ENCODE measurements around the gene ELF5. TPM values are rescaled to one million over a fixed set of nuclear protein-coding genes. Genes with fewer than 3 reads are reported as not detected.

The ELF5 gene
- polyA plus RNA-seq, result not detected in 2 replicates
- not detected in 2 replicates for polyA minus RNA-seq

DNA sequence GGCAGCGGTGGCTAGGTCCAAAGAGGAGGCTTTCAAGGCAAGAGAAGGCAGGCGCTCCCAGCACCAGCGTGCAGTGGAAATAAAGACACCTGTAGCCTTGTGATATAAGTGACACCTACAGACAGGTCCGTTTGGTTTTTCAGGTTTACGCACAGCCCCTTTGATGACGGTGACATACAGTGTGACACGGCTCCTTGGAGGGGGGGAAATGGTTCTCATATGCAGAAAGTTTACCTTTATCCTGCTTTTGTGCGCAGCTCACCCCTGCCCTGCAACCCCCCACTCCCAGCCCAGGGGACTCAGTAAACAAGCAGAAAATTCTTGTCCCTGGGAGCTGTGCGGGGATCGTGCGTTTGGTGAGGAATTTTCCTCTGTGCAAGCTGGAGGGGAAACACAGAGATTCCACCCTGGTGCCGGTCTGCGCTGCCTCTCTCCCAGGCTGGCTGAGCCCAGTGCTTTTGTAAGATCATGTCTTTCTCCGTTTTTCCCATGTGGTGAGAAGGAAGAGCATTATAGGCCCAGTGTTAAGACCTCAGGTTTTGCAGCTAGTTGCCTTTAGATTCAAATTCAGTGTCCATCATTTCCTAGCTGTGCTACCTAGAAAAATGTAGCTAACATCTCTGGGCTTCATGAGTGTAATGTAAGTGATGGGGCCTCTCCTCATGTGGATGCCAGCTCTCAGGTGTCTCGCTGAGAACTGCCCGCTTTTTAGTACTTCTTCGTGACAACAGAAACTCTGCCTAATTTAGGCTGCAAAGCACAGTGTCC is at the start of gene ELF5:
TSS of gene ELF5 (minus strand) at position 113 of the 768 bp plus-strand sequence. CDS start 8,045 bp downstream, outside the sequence.
- Histone ChIP-seq H3K9me2 (ENCODE audit: insufficient read depth, low read length) (no peaks in the 10 kb centered on the region), H3K9me3 (ENCODE audit: low read length) (no peaks in the 10 kb centered on the region), H2AFZ (ENCODE audit: low read depth, low read length) (no peak within 1 kb of the TSS), H3K36me3 (ENCODE audit: insufficient read depth, low read length) (no peaks in the 10 kb centered on the region), H3K27me3 (ENCODE audit: insufficient read depth, low read depth, low read length) (no peaks in the 10 kb centered on the region), H3K4me2 (ENCODE audit: low read length) (no peak within 1 kb of the TSS), H4K20me1 (ENCODE audit: insufficient read depth) (no peaks in the 10 kb centered on the region), H3K9ac (ENCODE audit: low read length) (no peak within 1 kb of the TSS), H3F3A (ENCODE audit: insufficient read depth, low read length, poor library complexity, severe bottlenecking) (no peaks in the 10 kb centered on the region), H3K27ac (ENCODE audit: low read length) (no peak within 1 kb of the TSS), H3K4me3 (ENCODE audit: low read length) (no peak within 1 kb of the TSS), H3K79me2 (replicated peaks; ENCODE audit: insufficient read depth, low read length) (no peaks in the 10 kb centered on the region)
- no peak for TF ChIP-seq MXI1 (conservative IDR thresholded peaks at IDR 0.05; ENCODE audit: poor library complexity, severe bottlenecking)
- TF ChIP-seq RAD21 (conservative IDR thresholded peaks at IDR 0.05), result no peak
- TF ChIP-seq TAF1 (IDR thresholded peaks at IDR 0.05; ENCODE audit: low read depth), result no peak
- TF ChIP-seq EZH2 (IDR thresholded peaks at IDR 0.05; ENCODE audit: borderline replicate concordance, insufficient read depth, low read length, poor library complexity, severe bottlenecking), result no peak
- TF ChIP-seq, protein P1, sequence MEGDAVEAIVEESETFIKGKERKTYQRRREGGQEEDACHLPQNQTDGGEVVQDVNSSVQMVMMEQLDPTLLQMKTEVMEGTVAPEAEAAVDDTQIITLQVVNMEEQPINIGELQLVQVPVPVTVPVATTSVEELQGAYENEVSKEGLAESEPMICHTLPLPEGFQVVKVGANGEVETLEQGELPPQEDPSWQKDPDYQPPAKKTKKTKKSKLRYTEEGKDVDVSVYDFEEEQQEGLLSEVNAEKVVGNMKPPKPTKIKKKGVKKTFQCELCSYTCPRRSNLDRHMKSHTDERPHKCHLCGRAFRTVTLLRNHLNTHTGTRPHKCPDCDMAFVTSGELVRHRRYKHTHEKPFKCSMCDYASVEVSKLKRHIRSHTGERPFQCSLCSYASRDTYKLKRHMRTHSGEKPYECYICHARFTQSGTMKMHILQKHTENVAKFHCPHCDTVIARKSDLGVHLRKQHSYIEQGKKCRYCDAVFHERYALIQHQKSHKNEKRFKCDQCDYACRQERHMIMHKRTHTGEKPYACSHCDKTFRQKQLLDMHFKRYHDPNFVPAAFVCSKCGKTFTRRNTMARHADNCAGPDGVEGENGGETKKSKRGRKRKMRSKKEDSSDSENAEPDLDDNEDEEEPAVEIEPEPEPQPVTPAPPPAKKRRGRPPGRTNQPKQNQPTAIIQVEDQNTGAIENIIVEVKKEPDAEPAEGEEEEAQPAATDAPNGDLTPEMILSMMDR (IDR thresholded peaks at IDR 0.05; ENCODE audit: poor library complexity, severe bottlenecking), result no peak
- TF ChIP-seq, protein P2, sequence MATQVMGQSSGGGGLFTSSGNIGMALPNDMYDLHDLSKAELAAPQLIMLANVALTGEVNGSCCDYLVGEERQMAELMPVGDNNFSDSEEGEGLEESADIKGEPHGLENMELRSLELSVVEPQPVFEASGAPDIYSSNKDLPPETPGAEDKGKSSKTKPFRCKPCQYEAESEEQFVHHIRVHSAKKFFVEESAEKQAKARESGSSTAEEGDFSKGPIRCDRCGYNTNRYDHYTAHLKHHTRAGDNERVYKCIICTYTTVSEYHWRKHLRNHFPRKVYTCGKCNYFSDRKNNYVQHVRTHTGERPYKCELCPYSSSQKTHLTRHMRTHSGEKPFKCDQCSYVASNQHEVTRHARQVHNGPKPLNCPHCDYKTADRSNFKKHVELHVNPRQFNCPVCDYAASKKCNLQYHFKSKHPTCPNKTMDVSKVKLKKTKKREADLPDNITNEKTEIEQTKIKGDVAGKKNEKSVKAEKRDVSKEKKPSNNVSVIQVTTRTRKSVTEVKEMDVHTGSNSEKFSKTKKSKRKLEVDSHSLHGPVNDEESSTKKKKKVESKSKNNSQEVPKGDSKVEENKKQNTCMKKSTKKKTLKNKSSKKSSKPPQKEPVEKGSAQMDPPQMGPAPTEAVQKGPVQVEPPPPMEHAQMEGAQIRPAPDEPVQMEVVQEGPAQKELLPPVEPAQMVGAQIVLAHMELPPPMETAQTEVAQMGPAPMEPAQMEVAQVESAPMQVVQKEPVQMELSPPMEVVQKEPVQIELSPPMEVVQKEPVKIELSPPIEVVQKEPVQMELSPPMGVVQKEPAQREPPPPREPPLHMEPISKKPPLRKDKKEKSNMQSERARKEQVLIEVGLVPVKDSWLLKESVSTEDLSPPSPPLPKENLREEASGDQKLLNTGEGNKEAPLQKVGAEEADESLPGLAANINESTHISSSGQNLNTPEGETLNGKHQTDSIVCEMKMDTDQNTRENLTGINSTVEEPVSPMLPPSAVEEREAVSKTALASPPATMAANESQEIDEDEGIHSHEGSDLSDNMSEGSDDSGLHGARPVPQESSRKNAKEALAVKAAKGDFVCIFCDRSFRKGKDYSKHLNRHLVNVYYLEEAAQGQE (IDR thresholded peaks at IDR 0.05; ENCODE audit: borderline replicate concordance), result no peak
- TF ChIP-seq SMC3 (conservative IDR thresholded peaks at IDR 0.05; ENCODE audit: poor library complexity), result no peak
- no peak for TF ChIP-seq EP300 (conservative IDR thresholded peaks at IDR 0.05; ENCODE audit: poor library complexity, severe bottlenecking)
- TF ChIP-seq POLR2AphosphoS5 (IDR thresholded peaks at IDR 0.05), result no peak

DNA sequence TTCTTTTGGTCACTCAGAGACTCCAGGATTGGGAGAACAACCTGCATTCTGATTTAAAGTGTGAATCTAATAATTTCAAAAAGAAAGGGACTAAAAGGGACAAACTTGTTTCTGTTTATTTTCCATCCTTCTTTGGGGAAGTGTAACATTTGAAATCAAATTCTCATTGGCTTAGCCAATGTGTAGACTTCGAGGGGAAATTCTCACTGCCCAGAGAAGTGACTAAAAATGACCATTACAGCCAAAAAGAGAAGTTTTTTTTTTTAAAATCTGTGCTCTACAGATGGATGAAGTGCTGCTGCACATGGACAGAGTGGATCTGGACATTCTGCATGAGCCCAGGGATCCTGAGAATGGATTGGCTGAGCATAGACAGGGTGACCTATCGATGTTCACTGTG is 49.4 kb upstream of the ELF5 start:
- no peaks in the 10 kb centered on the region for H3K9me3 ChIP-seq (ENCODE audit: low read length)
- H3K79me2 ChIP-seq (replicated peaks; ENCODE audit: insufficient read depth, low read length), result no peaks in the 10 kb centered on the region
- TF ChIP-seq RAD21 (conservative IDR thresholded peaks at IDR 0.05), result no peak
- no peak for TF ChIP-seq TAF1 (IDR thresholded peaks at IDR 0.05; ENCODE audit: low read depth)
- no peak for TF ChIP-seq EP300 (conservative IDR thresholded peaks at IDR 0.05; ENCODE audit: poor library complexity, severe bottlenecking)
- no peak for TF ChIP-seq POLR2AphosphoS5 (IDR thresholded peaks at IDR 0.05)
- no peak for TF ChIP-seq EZH2 (IDR thresholded peaks at IDR 0.05; ENCODE audit: borderline replicate concordance, insufficient read depth, low read length, poor library complexity, severe bottlenecking)
- TF ChIP-seq SMC3 (conservative IDR thresholded peaks at IDR 0.05; ENCODE audit: poor library complexity), result no peak
- TF ChIP-seq, protein P2 (IDR thresholded peaks at IDR 0.05; ENCODE audit: borderline replicate concordance), result no peak
- no peak for TF ChIP-seq MXI1 (conservative IDR thresholded peaks at IDR 0.05; ENCODE audit: poor library complexity, severe bottlenecking)
- TF ChIP-seq, protein P1 (IDR thresholded peaks at IDR 0.05; ENCODE audit: poor library complexity, severe bottlenecking), result no peak
- H2AFZ ChIP-seq (ENCODE audit: low read depth, low read length), result no peak overlapping the region
- H3K9ac ChIP-seq (ENCODE audit: low read length), result no peak overlapping the region
- no peaks in the 10 kb centered on the region for H3K9me2 ChIP-seq (ENCODE audit: insufficient read depth, low read length)
- H3K27me3 ChIP-seq (ENCODE audit: insufficient read depth, low read depth, low read length), result no peaks in the 10 kb centered on the region
- no peaks in the 10 kb centered on the region for H3F3A ChIP-seq (ENCODE audit: insufficient read depth, low read length, poor library complexity, severe bottlenecking)
- H3K4me2 ChIP-seq (ENCODE audit: low read length), result no peak overlapping the region
- no peak overlapping the region for H3K4me3 ChIP-seq (ENCODE audit: low read length)
- H3K36me3 ChIP-seq (ENCODE audit: insufficient read depth, low read length), result no peaks in the 10 kb centered on the region
- H3K27ac ChIP-seq (ENCODE audit: low read length), result no peak overlapping the region
- H4K20me1 ChIP-seq (ENCODE audit: insufficient read depth), result no peaks in the 10 kb centered on the region

Data from neural cell (in vitro differentiated cells).